Peyer's patch (tissue), 4 donors: Measurements from ENCODE around the gene PMM1.
A peak's percentile ranks its signal among the peaks of the same experiment; 100 is the strongest.

Source experiments
- CTCF ChIP-seq, 6 experiments: fragments of 450-650 bp in 4 of 6; fragments of 200-600 bp in 2 of 6; sonication (generic) in 1 of 6; IDR thresholded peaks; one replicate each; pipeline ENCODE4 v1.5.1; 2017 to 2019; ENCODE audit warnings: antibody characterized with exemption in 6 of 6, mild to moderate bottlenecking in 3 of 6, moderate library complexity in 1 of 6
- POLR2A ChIP-seq, 2 donors: fragments of 450-650 bp; IDR thresholded peaks; one replicate each; pipeline ENCODE4 v1.5.1; 2017; ENCODE audit warnings: antibody characterized with exemption in 2 of 2, mild to moderate bottlenecking in 2 of 2, moderate library complexity in 2 of 2

DNA sequence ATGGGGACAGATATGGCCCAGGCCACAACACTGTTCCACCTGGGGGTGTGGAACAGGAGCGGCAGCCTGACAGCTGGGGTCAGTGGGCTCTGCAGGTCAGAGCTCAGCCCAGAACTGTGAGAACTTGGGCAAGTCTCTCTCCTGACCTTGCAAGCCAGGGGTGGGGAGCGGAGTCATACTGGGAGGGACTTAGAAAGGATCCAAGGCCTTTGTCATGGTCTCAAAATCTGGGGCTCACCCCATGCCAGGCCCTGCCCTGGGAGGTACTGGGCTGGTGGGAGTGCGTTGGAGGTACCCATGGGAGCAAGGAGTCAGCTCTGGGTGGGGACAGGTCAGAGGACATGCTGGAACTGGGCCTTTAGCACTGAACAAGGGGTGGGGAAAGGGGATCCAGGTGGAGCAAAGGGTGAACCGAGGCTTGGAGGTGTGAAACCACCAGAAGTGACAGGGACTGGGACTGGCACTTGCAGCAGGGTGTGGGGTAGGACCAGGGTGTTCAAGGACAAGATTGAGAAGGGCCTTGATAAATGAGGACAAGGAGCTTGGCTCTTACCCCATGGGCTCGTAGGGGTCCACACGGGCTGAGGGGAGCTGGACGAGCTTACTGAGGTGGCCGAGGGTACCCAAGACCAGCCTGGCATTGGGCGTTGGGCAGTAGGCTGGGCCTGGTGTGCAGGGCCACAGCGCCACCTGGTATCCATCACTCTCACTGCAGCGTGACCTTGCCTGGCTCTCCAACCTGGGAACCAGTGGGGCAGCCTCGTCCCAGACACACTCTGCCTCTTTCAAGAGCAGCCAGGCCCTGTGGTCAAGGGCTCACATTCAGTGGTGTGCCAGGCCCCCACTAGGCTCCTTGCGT is 7.4 kb upstream of the PMM1 start:
- peak in 5 of 6 experiments; percentile 22 to 92 (median 84) for TF ChIP-seq CTCF (IDR thresholded peaks at IDR 0.05)
- no peak for TF ChIP-seq POLR2A (IDR thresholded peaks at IDR 0.05)
